DMS153 (cell line): ENCODE measurements around the gene LATS2.

Source experiments
- DNase-seq: peaks from one replicate; lab custom pipeline; 2025; lab: John Stamatoyannopoulos, UW

The LATS2 gene

GRCh38 chr13:21015284-21015683 is 46.1 kb downstream of the LATS2 start:
- no peak for DNase-seq

- DNase-seq, result no peak
Measured at GRCh38 chr13:21014502-21015170, 46.8 kb downstream of the LATS2 start.

- no peak for DNase-seq
Measured at GRCh38 chr13:21014139-21014501, 47.3 kb downstream of the LATS2 start.

DNA sequence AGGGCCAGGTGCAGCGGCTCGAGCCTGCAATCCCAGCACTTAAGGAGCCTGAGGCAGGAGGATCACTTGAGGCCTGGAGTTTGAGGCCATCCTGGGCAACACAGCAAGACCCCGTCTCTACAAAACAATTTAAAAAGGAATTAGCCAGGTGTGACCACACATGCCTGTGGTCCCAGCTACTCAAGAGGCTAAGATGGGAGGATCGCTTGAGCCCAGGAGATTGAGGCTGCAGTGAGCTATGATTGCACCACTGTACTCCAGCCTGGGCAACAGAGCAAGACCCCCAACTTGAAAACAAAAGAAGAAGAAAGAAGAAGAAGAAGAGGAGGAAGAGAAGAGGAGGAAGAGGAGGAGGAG is 47.7 kb downstream of the LATS2 start:
- DNase-seq, result no peak

GRCh38 chr13:21012841-21013681 is 48.3 kb downstream of the LATS2 start:
- no peak for DNase-seq

GRCh38 chr13:21012211-21012610 is 49.2 kb downstream of the LATS2 start:
- no peak for DNase-seq

DNA sequence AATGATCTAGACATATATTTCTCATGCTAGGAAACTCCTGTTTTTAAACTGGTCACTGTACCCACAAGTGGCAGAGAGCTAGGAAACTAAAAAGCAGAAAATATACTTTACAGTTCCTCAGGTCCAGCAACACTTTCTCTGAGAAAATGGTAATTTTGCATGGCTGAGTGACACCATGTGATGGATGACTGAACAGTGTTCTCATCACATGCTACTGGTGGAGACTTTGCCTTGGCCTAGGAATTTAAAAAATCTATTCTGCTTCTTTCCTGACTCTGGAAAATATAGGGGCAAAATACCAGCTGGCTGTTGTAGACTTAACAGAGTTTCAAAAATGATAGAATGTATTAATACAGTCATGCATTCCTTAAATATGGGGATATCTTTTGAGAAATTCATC is 50.0 kb downstream of the LATS2 start:
- DNase-seq, result no peak

GRCh38 chr13:21010621-21011020 is 50.8 kb downstream of the LATS2 start:
- no peak for DNase-seq

DNA sequence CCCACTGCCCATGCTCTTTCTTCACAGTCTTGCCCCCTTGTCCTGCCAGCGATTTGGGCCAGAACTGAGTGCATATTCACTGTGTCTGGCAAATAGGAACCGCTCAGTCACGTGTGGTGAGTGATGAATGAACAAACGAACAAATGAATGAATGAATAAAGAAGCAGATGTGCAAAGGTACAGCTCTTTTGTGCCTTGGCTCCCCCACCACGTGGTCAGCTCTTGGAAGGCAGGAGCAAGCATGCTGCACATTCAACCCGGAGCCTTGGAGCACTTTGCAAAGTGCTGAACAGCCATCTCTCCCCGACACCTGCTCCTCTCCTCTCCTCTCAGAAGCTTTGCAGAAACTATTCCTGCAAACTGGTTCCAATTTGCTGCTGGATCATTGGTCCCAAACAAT is 52.4 kb downstream of the LATS2 start:
- DNase-seq, result no peak

DNA sequence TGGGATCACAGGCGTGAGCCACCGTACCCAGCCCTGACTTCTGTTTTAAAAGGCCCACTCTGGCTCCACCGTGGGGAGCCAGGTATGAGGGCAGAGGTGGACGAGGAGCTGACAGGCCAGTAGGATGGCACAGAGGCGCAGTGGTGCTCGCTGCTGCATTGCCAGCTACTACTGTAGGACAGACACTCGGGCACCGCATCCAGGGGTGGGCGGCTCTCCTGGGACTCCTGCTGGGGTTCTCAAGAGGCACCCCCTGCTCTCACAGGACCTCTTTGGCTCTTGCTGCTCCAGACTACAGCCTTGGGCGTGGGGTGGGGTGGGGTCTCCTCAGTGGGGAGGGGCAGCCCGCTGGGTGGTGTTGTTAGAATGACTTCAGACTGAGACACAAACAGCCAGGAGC is 53.4 kb downstream of the LATS2 start:
- no peak for DNase-seq

DNA sequence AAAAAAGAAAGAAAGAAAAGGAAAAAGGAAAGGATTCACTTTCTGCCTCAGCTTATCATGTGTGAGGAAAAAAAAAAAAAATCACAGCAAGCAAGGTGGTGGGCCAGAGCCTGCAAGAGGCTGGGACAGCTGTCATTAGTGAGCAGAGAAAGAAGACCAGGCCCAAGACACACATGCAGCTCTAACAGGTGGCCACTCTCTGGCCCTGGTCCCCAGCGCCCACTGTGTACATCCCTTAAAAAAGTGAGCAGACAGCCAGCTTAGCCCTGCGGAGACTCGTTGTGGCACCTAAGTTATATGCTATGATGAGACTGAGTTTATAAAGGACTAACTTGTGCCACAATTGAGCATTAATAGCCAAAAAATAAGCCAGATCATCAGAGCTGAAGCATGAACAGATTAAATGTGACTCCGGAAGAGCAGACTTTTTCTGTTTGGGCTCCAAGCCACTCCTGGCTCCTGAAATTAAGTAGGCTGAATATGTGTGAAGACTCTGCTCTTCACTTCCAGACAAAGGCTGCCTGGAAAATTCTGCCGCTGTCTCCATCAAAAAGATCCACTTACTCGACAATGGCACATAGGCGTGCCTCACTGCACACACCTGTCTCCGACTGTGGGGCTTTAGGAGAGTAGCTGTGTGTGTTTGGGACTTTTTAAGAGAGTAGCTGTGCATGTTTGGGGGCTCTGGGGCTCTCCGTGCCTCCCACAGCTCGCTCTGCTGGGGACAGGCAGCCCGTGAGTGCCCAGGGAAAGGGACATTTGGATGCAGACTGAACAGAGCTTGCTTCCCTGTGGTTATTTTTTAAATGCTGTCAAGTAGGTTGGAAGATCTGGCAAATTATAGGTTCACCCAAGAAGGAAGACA is 55.0 kb downstream of the LATS2 start:
- no peak for DNase-seq

- DNase-seq, result no peak
Measured at GRCh38 chr13:21005193-21005592, 56.2 kb downstream of the LATS2 start.

- no peak for DNase-seq
Measured at GRCh38 chr13:21001471-21001870, 59.9 kb downstream of the LATS2 start.

DNA sequence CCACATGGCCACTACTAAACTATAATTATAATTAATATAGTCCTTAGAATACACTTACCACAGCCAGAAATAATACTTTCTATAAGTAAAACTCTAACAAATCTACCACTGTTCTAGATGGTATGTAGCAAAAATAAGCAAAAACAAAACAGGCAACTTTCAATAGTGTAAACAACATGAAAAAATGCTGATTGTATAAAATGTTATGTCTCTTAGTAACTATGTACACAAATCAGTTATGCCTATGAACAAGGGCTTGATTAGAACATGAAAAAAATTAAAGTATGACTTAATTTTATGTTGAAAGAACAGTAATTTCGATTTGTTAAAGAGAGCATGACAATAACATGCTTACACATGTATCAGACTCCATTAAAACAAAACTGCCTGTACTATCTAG is 60.7 kb downstream of the LATS2 start:
- DNase-seq, result no peak

GRCh38 chr13:20998649-20999415 is 62.6 kb downstream of the LATS2 start:
- DNase-seq, result no peak

- no peak for DNase-seq
Measured at GRCh38 chr13:20997301-20998161, 63.9 kb downstream of the LATS2 start.

DNA sequence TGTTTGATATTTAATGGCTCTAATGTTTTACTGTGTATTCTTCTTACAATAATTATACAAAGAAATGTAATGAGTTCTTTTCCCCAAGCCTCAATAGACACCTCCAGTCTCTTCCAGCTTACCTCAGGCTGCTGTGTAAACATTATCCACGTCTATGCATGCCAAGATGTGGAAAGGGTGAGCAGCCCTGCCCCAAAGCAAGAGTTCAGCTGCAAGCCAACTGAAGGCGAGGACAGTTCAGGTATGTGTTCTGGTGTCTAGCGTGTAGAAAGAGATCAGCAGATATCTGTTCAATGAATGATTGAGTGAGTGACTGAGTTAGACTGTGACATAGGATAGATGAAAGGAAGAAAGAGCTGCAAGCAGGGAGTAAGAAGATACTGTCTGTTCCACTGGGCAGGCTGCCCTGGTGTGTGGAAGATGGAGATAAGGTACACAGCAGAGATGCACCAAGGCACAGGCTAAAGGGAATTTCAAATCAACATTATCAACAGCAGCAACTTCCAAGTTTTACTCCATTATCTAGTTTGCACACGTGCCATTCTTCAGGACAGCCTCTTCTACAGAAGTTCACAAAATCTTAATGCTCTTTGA is 66.0 kb downstream of the LATS2 start:
- no peak for DNase-seq

DNA sequence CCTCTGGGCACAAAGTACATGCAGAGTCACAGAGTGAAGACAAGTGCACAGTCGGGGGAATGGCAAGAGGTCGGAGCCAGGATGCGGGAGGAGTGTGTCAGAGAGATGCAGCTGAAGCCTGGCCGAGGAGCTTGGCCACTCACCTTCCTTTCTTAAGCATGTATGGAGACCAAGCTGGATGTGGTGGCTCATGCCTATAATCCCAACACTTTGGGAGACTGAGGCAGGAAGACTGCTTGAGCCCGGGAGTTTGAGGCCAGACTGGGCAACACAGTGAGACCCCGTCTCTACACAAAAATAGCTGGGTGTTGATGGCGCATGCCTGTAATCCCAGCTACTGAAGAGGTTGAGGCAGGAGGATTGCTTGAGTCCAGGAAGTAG is 67.0 kb downstream of the LATS2 start:
- no peak for DNase-seq

- no peak for DNase-seq
Measured at GRCh38 chr13:20993661-20994440, 67.5 kb downstream of the LATS2 start.

DNA sequence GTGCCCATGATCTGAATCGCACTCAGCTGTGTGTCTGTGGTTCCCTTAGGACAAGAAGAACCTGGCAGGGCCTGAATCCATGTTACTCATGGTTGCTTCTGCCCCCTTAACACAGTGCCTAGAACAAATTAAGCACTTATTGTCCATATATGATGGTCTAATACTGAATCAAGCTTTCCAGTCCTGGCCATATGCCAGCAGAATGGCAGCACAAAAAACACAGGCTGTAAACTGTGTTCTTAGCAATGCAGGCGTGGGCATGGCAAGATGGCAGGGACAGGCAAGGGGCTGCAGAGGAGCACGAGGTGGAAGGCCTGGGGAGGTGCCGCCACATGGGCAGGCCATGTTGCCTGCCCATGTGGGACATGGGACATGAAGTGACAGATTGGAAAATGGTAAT is 68.2 kb downstream of the LATS2 start:
- DNase-seq, result no peak
